ENCODE measurements around the gene PLOD1.

DNA sequence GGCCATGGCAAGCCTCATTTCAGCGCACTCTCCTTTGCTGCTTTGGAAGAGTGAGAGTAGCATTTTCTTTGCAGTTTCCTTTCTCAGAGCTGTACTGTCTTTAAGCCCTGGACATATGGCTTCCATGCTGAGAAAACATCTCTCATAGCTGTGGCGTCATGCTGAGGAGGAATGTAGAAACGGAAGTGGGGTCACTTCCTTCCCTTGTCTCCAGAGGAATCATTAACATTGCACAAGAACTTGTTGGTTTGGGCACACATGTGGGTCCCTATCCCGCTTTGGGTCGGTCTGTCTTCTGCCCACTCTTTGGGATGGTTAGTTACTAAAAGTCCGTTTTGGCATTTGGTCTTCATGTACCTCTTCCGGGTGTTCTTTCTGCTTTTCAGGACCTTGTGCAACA, 51.3 kb downstream of the PLOD1 start:
- TF ChIP-seq POLR2A (IDR thresholded peaks at IDR 0.05) (no peak), CTCF (IDR thresholded peaks at IDR 0.05) (no peak), EP300 (IDR thresholded peaks at IDR 0.05) (no peak)

Data from tibial nerve (tissue), 4 donors.